Activated T-helper 2 cell treated with anti-CD3 and anti-CD28 coated beads, Interferon-gamma antibody, Interleukin-2, Interleukin-4, amounts not matched to agents 10 μg/mL and 5 μg/mL and 100 μg/mL, durations not matched to agents 14 hours and 24 hours and 36 hours (primary cell): Measurements from ENCODE around the gene GPR171. TPM values are rescaled to one million over a fixed set of nuclear protein-coding genes. Genes with fewer than 3 reads are reported as not detected.
A peak's percentile ranks its signal among the peaks of the same experiment; 100 is the strongest.

Experiments used
- DNase-seq: peaks from one replicate; pipeline ENCODE4 v3.0.0; 2021; ENCODE audit warnings: low spot score
- H3K27ac Mint-ChIP-seq: one replicate; pipeline ENCODE4 v1.8.0; 2021; ENCODE audit warnings: mixed read lengths
- H3K27me3 Mint-ChIP-seq: one replicate; pipeline ENCODE4 v1.8.0; 2021; ENCODE audit warnings: low read depth, mixed read lengths
- H3K36me3 Mint-ChIP-seq: one replicate; pipeline ENCODE4 v1.8.0; 2021; ENCODE audit warnings: low read depth, mixed read lengths
- H3K4me1 Mint-ChIP-seq: one replicate; pipeline ENCODE4 v1.8.0; 2021; ENCODE audit warnings: low read depth, mixed read lengths
- H3K4me3 Mint-ChIP-seq: one replicate; pipeline ENCODE4 v1.8.0; 2021; ENCODE audit warnings: low read depth, mild to moderate bottlenecking, moderate library complexity, mixed read lengths
- H3K9me3 Mint-ChIP-seq: one replicate; pipeline ENCODE4 v1.8.0; 2021; ENCODE audit warnings: mixed read lengths
- intact Hi-C: fragments of 100-400 bp; cut with micrococcal nuclease; formaldehyde crosslinking; loops from one replicate; pipeline ENCODE4 v1.15.1; 2023
- total RNA-seq: library from RNA; stranded (reverse); gene quantifications from 2 replicates; pipeline ENCODE4 v1.2.3, GENCODE V29; 2022

Gene GPR171
- total RNA-seq, 1 donor from 2014 or later = 232 TPM

GRCh38 chr3:151226825-151227224 lies 23.8 kb upstream of the GPR171 start:
- no peak overlapping the region for H3K27ac Mint-ChIP-seq
- peaks cover 59% of the 10 kb centered on the region for H3K4me1 Mint-ChIP-seq
- H3K4me3 Mint-ChIP-seq = no peak overlapping the region

GRCh38 chr3:151226088-151226563 lies 23.1 kb upstream of the GPR171 start:
- peaks cover 17% of the 10 kb centered on the region for H3K36me3 Mint-ChIP-seq
- DNase-seq = no peak
- no peaks in the 10 kb centered on the region for H3K27me3 Mint-ChIP-seq
- H3K27ac Mint-ChIP-seq = peak overlapping the region; percentile 38
- peaks cover 19% of the 10 kb centered on the region for H3K9me3 Mint-ChIP-seq
- intact Hi-C loops = loop anchor here (1.0 to 5.0 kb wide), 6 partner anchors 34 to 691 kb away; partner anchors contain the start of genes MED12L and P2RY13
- peaks cover 56% of the 10 kb centered on the region for H3K4me1 Mint-ChIP-seq
- H3K4me3 Mint-ChIP-seq = no peak overlapping the region

More at GRCh38 chr3:151226825-151227224, 23.8 kb upstream of the GPR171 start:
- DNase-seq = no peak
- Mint-ChIP-seq H3K36me3 (peaks cover 12% of the 10 kb centered on the region), H3K9me3 (peaks cover 13% of the 10 kb centered on the region), H3K27me3 (no peaks in the 10 kb centered on the region)
- intact Hi-C loops = loop anchor here (1.0 to 5.0 kb wide), 10 partner anchors 18 to 690 kb away; partner anchors contain the start of genes MED12L, P2RY13 and P2RY14

GRCh38 chr3:151225040-151225975 lies 22.3 kb upstream of the GPR171 start:
- Mint-ChIP-seq H3K9me3 (peaks cover 25% of the 10 kb centered on the region), H3K4me3 (no peak overlapping the region), H3K4me1 (peaks cover 48% of the 10 kb centered on the region), H3K27ac (peak overlapping the region; percentile 38), H3K36me3 (peaks cover 25% of the 10 kb centered on the region), H3K27me3 (no peaks in the 10 kb centered on the region)
- intact Hi-C loops = loop anchor here (5.0 kb wide), 4 partner anchors 33 to 692 kb away; partner anchors contain the start of genes MED12L and P2RY13
- no peak for DNase-seq

DNA sequence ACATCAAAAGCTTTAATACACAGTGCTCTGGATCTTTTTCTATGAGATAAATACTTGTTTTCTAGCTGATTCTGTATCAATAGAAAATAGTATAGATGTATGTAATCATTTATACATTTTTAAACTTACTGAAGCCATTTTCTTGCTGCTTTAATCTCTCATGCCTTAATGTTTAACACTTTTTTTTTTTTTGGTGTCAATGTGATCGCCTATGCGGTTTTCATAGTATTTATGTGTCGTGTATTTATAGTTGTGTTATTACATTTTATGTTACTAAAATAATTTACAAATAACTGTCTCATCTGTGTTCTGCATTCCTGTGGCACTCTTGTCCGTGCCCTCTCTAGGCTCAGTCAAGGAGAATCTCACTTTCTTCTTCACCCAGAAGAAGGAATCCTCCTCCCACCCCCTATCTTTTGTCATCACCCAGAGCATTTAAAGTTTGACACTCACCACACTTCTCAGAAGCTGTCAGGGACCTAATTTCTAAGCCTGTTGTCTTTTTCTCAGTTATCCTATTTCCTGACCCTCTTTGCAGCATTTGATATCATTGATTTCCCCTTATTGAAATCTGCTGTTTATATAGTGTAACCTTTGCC lies 21.4 kb upstream of the GPR171 start:
- no peaks in the 10 kb centered on the region for H3K27me3 Mint-ChIP-seq
- H3K4me3 Mint-ChIP-seq = no peak overlapping the region
- no peak for DNase-seq
- intact Hi-C loops = no loop called here
- peaks cover 25% of the 10 kb centered on the region for H3K36me3 Mint-ChIP-seq
- peaks cover 46% of the 10 kb centered on the region for H3K4me1 Mint-ChIP-seq
- H3K27ac Mint-ChIP-seq = no peak overlapping the region
- peaks cover 29% of the 10 kb centered on the region for H3K9me3 Mint-ChIP-seq

GRCh38 chr3:151219056-151219455 lies 16.0 kb upstream of the GPR171 start:
- peaks cover 25% of the 10 kb centered on the region for H3K36me3 Mint-ChIP-seq
- H3K4me1 Mint-ChIP-seq = peaks cover 14% of the 10 kb centered on the region
- H3K27me3 Mint-ChIP-seq = no peaks in the 10 kb centered on the region
- no peak overlapping the region for H3K27ac Mint-ChIP-seq
- DNase-seq = no peak
- intact Hi-C loops = loop anchor here (1.0 to 5.0 kb wide), 2 partner anchors 8 to 1473 kb away; no protein-coding TSS in a partner anchor
- H3K9me3 Mint-ChIP-seq = peaks cover 29% of the 10 kb centered on the region
- H3K4me3 Mint-ChIP-seq = no peak overlapping the region

DNA sequence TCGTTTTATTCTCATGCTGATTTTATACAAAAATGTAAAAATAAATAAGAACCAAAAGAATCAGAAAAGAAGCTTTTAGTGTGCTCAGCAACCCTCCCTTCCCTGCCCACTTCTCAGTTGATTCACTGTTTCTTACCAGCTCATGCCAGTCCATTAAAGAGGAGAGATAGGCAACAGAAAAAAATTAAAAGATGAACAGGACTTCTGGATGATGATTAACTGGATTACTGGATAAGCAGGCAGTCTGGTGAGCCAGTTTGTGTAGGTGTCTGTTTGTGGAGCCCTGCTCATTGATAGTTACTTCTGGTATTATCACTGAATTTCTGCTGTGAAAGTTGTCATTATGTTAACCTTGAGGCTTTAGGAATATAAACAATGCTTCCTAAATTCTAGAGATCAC lies 15.1 kb upstream of the GPR171 start:
- peaks cover 25% of the 10 kb centered on the region for H3K36me3 Mint-ChIP-seq
- H3K4me1 Mint-ChIP-seq = peaks cover 15% of the 10 kb centered on the region
- intact Hi-C loops = loop anchor here (5.0 kb wide), 1 partner anchor 1474 kb away; no protein-coding TSS in a partner anchor
- DNase-seq = no peak
- no peak overlapping the region for H3K4me3 Mint-ChIP-seq
- peaks cover 29% of the 10 kb centered on the region for H3K9me3 Mint-ChIP-seq
- no peaks in the 10 kb centered on the region for H3K27me3 Mint-ChIP-seq
- H3K27ac Mint-ChIP-seq = no peak overlapping the region

- Mint-ChIP-seq H3K36me3 (peaks cover 14% of the 10 kb centered on the region), H3K4me3 (no peak overlapping the region), H3K9me3 (peaks cover 17% of the 10 kb centered on the region), H3K27me3 (no peaks in the 10 kb centered on the region), H3K4me1 (peaks cover 15% of the 10 kb centered on the region), H3K27ac (no peak overlapping the region)
- no peak for DNase-seq
- intact Hi-C loops = loop anchor here (1.0 to 5.0 kb wide), 2 partner anchors 14 to 1475 kb away; partner anchors contain the start of gene GPR171
These were observed 13.9 kb upstream of the GPR171 start for GRCh38 chr3:151216641-151217607.

DNA sequence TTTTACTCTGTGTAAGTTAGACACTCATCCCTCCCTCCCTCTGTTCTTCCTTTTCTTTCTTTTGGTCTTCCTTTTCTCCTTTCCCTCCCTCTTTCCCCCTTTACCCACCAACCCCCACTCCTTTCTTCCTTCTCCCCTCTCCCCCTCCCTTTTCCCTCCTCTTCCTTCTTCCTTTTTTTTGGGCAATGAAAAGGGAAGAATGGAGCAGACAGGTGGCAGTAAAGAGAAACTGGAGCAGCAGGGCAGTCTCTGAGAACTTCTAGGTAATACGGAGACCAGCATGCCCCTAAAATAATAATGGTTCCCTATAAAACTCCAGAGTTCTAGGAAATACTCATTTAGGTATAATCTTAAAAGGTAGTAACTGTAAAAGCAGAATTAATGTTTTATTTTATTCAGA lies 11.4 kb upstream of the GPR171 start:
- H3K9me3 Mint-ChIP-seq = no peaks in the 10 kb centered on the region
- no peak for DNase-seq
- H3K4me1 Mint-ChIP-seq = peaks cover 34% of the 10 kb centered on the region
- intact Hi-C loops = no loop called here
- no peak overlapping the region for H3K4me3 Mint-ChIP-seq
- H3K27me3 Mint-ChIP-seq = no peaks in the 10 kb centered on the region
- no peaks in the 10 kb centered on the region for H3K36me3 Mint-ChIP-seq
- no peak overlapping the region for H3K27ac Mint-ChIP-seq

- no peak overlapping the region for H3K4me3 Mint-ChIP-seq
- DNase-seq = no peak
- H3K9me3 Mint-ChIP-seq = no peaks in the 10 kb centered on the region
- no peaks in the 10 kb centered on the region for H3K27me3 Mint-ChIP-seq
- H3K4me1 Mint-ChIP-seq = peaks cover 36% of the 10 kb centered on the region
- H3K36me3 Mint-ChIP-seq = peaks cover 2% of the 10 kb centered on the region
- intact Hi-C loops = no loop called here
- H3K27ac Mint-ChIP-seq = no peak overlapping the region
These were observed 10.9 kb upstream of the GPR171 start for GRCh38 chr3:151213881-151214280.

DNA sequence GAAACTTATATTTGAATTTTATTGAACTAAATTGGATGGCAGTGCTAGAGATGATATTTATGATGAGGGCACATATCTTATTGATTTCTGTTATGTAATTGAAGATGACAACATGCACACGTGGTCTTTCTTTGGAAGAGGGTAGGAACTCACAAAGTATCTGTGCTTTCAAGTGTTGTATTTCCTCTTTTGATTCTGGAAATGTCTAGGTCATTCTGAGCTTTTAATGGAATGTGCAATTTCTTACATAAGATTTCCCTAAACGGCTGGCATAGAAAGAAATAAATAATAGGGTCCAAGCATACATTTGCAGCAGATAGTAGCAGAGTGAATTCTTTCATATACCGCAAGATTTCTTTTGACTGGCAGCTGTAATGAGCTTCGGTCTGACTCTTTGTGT lies 10.1 kb upstream of the GPR171 start:
- H3K4me3 Mint-ChIP-seq = no peak overlapping the region
- no peak for DNase-seq

DNA sequence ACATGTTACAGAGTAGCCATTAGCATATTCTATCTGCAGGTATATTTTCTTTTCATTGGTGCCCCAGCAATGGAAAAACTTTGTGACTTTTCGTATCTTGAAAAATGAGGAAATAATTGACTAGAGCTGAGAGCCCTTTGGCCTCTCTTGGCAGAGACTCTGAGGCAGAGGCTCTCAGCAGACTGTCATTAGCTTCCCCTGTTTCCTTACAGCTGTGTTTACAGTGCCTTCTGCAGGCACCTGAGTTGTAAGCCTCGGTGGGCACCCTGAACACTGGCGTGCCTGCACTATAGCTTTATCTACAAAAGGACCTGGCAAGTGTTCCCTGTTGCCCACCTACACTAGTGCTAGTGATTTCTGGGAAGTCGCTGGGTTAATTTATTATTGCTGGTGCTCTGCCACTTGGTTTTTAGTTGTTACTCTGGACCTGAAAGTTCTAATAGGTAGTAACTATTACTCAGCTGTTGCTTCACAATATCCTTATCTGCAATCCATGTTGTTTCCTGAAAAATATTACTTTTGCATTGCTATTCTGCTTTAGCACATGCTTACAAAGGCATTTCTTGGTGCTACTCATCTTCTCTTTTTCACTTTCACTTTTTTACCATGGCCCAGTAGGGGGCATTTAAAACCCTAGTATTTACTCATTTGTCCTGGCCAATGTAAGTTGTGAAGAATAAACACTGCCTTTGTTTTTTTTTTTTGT lies 7.8 kb upstream of the GPR171 start:
- DNase-seq = no peak
- peak overlapping the region; percentile 75 for H3K27ac Mint-ChIP-seq
- no peaks in the 10 kb centered on the region for H3K9me3 Mint-ChIP-seq
- H3K27me3 Mint-ChIP-seq = no peaks in the 10 kb centered on the region
- H3K4me3 Mint-ChIP-seq = peak overlapping the region; percentile 47
- peaks cover 53% of the 10 kb centered on the region for H3K4me1 Mint-ChIP-seq
- peaks cover 5% of the 10 kb centered on the region for H3K36me3 Mint-ChIP-seq
- intact Hi-C loops = loop anchor here (1.0 kb wide), 1 partner anchor 8 kb away; no protein-coding TSS in a partner anchor

More for the DNA sequence above, 10.1 kb upstream of the GPR171 start:
- Mint-ChIP-seq H3K27ac (no peak overlapping the region), H3K36me3 (peaks cover 5% of the 10 kb centered on the region), H3K9me3 (no peaks in the 10 kb centered on the region), H3K4me1 (peaks cover 40% of the 10 kb centered on the region), H3K27me3 (no peaks in the 10 kb centered on the region)
- intact Hi-C loops = no loop called here
